Stimulated activated naive CD4-positive, alpha-beta T cell treated with Interleukin-2 at 50 U/mL for 16 hours (primary cell): ENCODE measurements around the gene CAPN9.
"Not testable (repeated sequence)": the region's sequence is repeated elsewhere in the genome, so short reads cannot be mapped to it uniquely, and the experiment has no call there.

Experiments used
- DNase-seq: peaks from one replicate; lab custom pipeline; 2025; lab: John Stamatoyannopoulos, UW

The CAPN9 gene

GRCh38 chr1:230749150-230749549, 2.0 kb downstream of the CAPN9 start:
- DNase-seq: no peak

GRCh38 chr1:230749635-230750034, 2.4 kb downstream of the CAPN9 start:
- no peak for DNase-seq

GRCh38 chr1:230750576-230750975, 3.4 kb downstream of the CAPN9 start:
- DNase-seq: no peak

- no peak for DNase-seq
Measured at GRCh38 chr1:230750986-230751625, 3.9 kb downstream of the CAPN9 start.

GRCh38 chr1:230752407-230752806, 5.2 kb downstream of the CAPN9 start:
- no peak for DNase-seq

GRCh38 chr1:230753191-230753585, 6.0 kb downstream of the CAPN9 start:
- no peak for DNase-seq

- DNase-seq: no peak
Measured at GRCh38 chr1:230753586-230754251, 6.5 kb downstream of the CAPN9 start.

- no peak for DNase-seq
Measured at GRCh38 chr1:230754796-230755195, 7.6 kb downstream of the CAPN9 start.

GRCh38 chr1:230757856-230758708, 10.9 kb downstream of the CAPN9 start:
- no peak for DNase-seq

GRCh38 chr1:230758709-230759368, 11.7 kb downstream of the CAPN9 start:
- DNase-seq: no peak

- DNase-seq: no peak
Measured at GRCh38 chr1:230759369-230760065, 12.3 kb downstream of the CAPN9 start.

GRCh38 chr1:230760360-230760827, 13.2 kb downstream of the CAPN9 start:
- DNase-seq: no peak

- no peak for DNase-seq
Measured at GRCh38 chr1:230761443-230762167, 14.4 kb downstream of the CAPN9 start.

GRCh38 chr1:230763927-230764591, 16.9 kb downstream of the CAPN9 start:
- no peak for DNase-seq

- no peak for DNase-seq
Measured at GRCh38 chr1:230766318-230766717, 19.1 kb downstream of the CAPN9 start.

GRCh38 chr1:230767859-230768612, 20.8 kb downstream of the CAPN9 start:
- not testable (repeated sequence) for DNase-seq

- no peak for DNase-seq
Measured at GRCh38 chr1:230768903-230769570, 21.8 kb downstream of the CAPN9 start.

GRCh38 chr1:230770317-230770716, 23.1 kb downstream of the CAPN9 start:
- DNase-seq: no peak

- no peak for DNase-seq
Measured at GRCh38 chr1:230771773-230772354, 24.7 kb downstream of the CAPN9 start.
